NB4 (cell line): ENCODE results near the gene TTC13.
"Not testable (repeated sequence)": the region's sequence is repeated elsewhere in the genome, so short reads cannot be mapped to it uniquely, and the experiment has no call there.

ENCODE experiments used
- CTCF ChIP-seq: IDR thresholded peaks from one replicate; pipeline ENCODE4 v1.5.1; 2012; ENCODE audit warnings: low read depth, low read length
- MAX ChIP-seq: IDR thresholded peaks from 2 replicates; pipeline ENCODE4 v1.6.1; 2011; ENCODE audit warnings: low read depth, low read length
- POLR2A ChIP-seq: IDR thresholded peaks from 2 replicates; pipeline ENCODE4 v1.6.1; 2011; ENCODE audit warnings: mild to moderate bottlenecking; ENCODE audit not compliant: insufficient read length; ENCODE audit errors: extremely low read depth

- TF ChIP-seq POLR2A, CTCF, MAX: not testable (repeated sequence)
These were observed 43.9 kb upstream of the TTC13 start for GRCh38 chr1:231022543-231022942.
